ENCODE results near the gene CPAMD8. TPM values are rescaled to one million over a fixed set of nuclear protein-coding genes. Genes with fewer than 3 reads are reported as not detected.

The CPAMD8 gene
- total and polyA plus RNA-seq, 2 of the 8 experiments (the other 6 are each of a cell fraction or from before 2014, with no cell fraction given): 6.1 to 9.2 TPM

DNA sequence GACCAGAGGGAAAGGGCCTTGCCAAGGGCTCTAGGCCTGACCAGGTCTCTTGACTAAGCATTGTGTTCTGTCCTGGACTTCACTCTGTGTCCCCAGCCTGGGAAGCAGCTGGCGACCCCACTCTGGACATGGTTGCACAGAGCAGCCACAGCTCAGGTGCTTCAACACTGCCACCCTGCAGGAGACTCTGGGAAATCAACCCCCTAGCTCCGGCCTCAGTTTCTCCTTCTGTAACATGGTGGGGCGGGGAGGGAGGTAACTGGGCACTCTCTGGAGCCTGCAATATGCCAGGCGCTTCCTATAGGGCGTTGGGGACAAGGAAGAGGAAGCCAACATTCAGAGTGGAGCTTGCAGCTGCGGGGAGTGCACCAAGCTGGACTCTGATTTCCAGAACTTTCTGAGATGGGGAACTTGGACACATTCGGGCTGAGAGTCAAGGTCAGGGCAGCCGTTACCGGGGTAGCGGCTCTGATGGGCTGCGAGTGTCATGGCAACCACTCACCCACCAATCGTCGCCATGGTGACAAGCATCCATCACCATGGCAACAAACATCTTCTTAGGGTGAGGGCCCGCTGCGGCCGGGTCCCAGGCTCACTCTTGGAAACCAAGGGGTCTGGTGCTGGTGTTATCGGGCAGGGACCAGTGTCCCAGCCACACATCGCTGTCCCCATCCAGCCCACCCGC lies 125.0 kb downstream of the CPAMD8 start:
- H3K23me2 ChIP-seq (ENCODE audit: low read depth, low read length): peaks cover 5% of the 10 kb centered on the region; the same call in 1 of the 2 replicates
- H2BK120ac ChIP-seq (replicated peaks; ENCODE audit: low read depth, low read length): no peak overlapping the region
- no peaks in the 10 kb centered on the region for H4K20me1 ChIP-seq (replicated peaks in 1 of 2; ENCODE audit: control insufficient read depth in 1 of 2, insufficient read depth in 2 of 2, low read length in 2 of 2)
- no peak overlapping the region for H2AK5ac ChIP-seq (ENCODE audit: low read depth, low read length)
- DNase-seq (ENCODE audit: low read depth in 1 of 2, low spot score in 2 of 2) (no peak), FAIRE-seq (no peak)
- no peak overlapping the region for H3K14ac ChIP-seq (ENCODE audit: insufficient read length)
- H3K9ac ChIP-seq (replicated peaks in 1 of 4; ENCODE audit: extremely low read depth in 1 of 4, low read depth in 3 of 4, low read length in 3 of 4): no peak overlapping the region
- no peaks in the 10 kb centered on the region for H3K79me1 ChIP-seq (ENCODE audit: low read depth, low read length)
- H4K91ac ChIP-seq (replicated peaks; ENCODE audit: insufficient read length, low read length): no peak overlapping the region
- H3K36me3 ChIP-seq (ENCODE audit: control insufficient read depth in 2 of 4, insufficient read depth in 4 of 4, low read length in 3 of 4): no peaks in the 10 kb centered on the region
- H3K23ac ChIP-seq (ENCODE audit: insufficient read length): no peak overlapping the region
- no peak overlapping the region for H2BK20ac ChIP-seq (ENCODE audit: low read length)
- no peak overlapping the region for H2BK15ac ChIP-seq (ENCODE audit: low read length)
- no peak overlapping the region for H3K4me2 ChIP-seq (ENCODE audit: insufficient read depth in 1 of 2, low read depth in 2 of 2, low read length in 2 of 2)
- H4K8ac ChIP-seq (ENCODE audit: extremely low read depth, insufficient read depth, low read length): no peak overlapping the region
- TF ChIP-seq SUZ12 (IDR thresholded peaks at IDR 0.05; ENCODE audit: low read length) (no peak), SAP30 (IDR thresholded peaks at IDR 0.05; ENCODE audit: insufficient read depth, insufficient replicate concordance, low read length) (no peak), FOSL1 (IDR thresholded peaks at IDR 0.05; ENCODE audit: insufficient read depth, low read depth, low read length) (no peak)
- TF ChIP-seq, protein P1, sequence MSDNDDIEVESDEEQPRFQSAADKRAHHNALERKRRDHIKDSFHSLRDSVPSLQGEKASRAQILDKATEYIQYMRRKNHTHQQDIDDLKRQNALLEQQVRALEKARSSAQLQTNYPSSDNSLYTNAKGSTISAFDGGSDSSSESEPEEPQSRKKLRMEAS (IDR thresholded peaks at IDR 0.05): no peak
- ChIA-PET POLR2A (ENCODE audit: partially characterized antibody) (no interaction called here), CTCF (ENCODE audit: partially characterized antibody) (interaction anchor here (0.5 to 1.4 kb wide), 3 partner anchors 122 to 465 kb away, joined by 3 read pairs; no protein-coding TSS in a partner anchor)
- H3K4ac ChIP-seq (replicated peaks; ENCODE audit: insufficient read length, low read depth, low read length): no peak overlapping the region
- H3K9me3 ChIP-seq (ENCODE audit: insufficient read depth in 2 of 2, low read depth in 1 of 2, low read length in 1 of 2): no peaks in the 10 kb centered on the region
- H2BK12ac ChIP-seq (ENCODE audit: low read depth, low read length): no peak overlapping the region
- H2BK5ac ChIP-seq (ENCODE audit: low read depth, low read length): no peak overlapping the region
- no peak overlapping the region for H2AFZ ChIP-seq (ENCODE audit: low read length)
- H3K79me2 ChIP-seq (ENCODE audit: control insufficient read depth in 1 of 2, insufficient read depth in 2 of 2, low read length in 2 of 2): no peaks in the 10 kb centered on the region
- WGBS, 2 experiments (ENCODE audit: extremely low coverage in 1 of 2, insufficient coverage in 1 of 2, insufficient read length in 1 of 2, insufficient replicate concordance in 2 of 2, low coverage in 1 of 2, low lambda C conversion rate in 2 of 2, missing lambda C conversion rate in 1 of 2): 90% methylated on average over 17 of the region's 19 CpGs; no CpG with 5 or more reads in 1 of the 2 experiments
- no peaks in the 10 kb centered on the region; a peak in 2 of 7 replicates for H3K4me1 ChIP-seq (replicated peaks in 1 of 4; ENCODE audit: control insufficient read depth in 3 of 4, insufficient read depth in 4 of 4, low read length in 3 of 4)
- no peak overlapping the region for H4K5ac ChIP-seq (ENCODE audit: insufficient read length, low read depth, low read length)
- H3K27ac ChIP-seq (ENCODE audit: low read depth, low read length): no peak overlapping the region
- no peak overlapping the region for H3K56ac ChIP-seq (replicated peaks; ENCODE audit: insufficient read length, low read depth, low read length)
- no peak overlapping the region for H3K4me3 ChIP-seq (ENCODE audit: extremely low read depth in 1 of 4, insufficient read depth in 2 of 4, low read depth in 3 of 4, low read length in 4 of 4)
- H3K18ac ChIP-seq (ENCODE audit: extremely low read depth, low read length): no peak overlapping the region
- H3K27me3 ChIP-seq (replicated peaks in 1 of 4; ENCODE audit: control insufficient read depth in 3 of 4, extremely low read depth in 1 of 4, insufficient read depth in 3 of 4, low read length in 3 of 4): peaks cover 0 to 12% (median 8%) of the 10 kb centered on the region in 4 experiments; a peak in 5 of 7 replicates

All from H1 (cell line).